Measurements from ENCODE around the gene H2BK1.

- TF ChIP-seq, protein P1, sequence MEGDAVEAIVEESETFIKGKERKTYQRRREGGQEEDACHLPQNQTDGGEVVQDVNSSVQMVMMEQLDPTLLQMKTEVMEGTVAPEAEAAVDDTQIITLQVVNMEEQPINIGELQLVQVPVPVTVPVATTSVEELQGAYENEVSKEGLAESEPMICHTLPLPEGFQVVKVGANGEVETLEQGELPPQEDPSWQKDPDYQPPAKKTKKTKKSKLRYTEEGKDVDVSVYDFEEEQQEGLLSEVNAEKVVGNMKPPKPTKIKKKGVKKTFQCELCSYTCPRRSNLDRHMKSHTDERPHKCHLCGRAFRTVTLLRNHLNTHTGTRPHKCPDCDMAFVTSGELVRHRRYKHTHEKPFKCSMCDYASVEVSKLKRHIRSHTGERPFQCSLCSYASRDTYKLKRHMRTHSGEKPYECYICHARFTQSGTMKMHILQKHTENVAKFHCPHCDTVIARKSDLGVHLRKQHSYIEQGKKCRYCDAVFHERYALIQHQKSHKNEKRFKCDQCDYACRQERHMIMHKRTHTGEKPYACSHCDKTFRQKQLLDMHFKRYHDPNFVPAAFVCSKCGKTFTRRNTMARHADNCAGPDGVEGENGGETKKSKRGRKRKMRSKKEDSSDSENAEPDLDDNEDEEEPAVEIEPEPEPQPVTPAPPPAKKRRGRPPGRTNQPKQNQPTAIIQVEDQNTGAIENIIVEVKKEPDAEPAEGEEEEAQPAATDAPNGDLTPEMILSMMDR (IDR thresholded peaks at IDR 0.05), result no peak
- no peak for TF ChIP-seq POLR2A (IDR thresholded peaks at IDR 0.05)
Observed at GRCh38 chr7:151187409-151188251, 22.7 kb downstream of the H2BK1 start.

All from heart left ventricle (tissue), 13 donors.